PC-3 (cell line): ENCODE results near the gene PKLR. TPM values are rescaled to one million over a fixed set of nuclear protein-coding genes. Genes with fewer than 3 reads are reported as not detected.

Experiments
- ATAC-seq: fragments of 200-7000 bp; cut with Tn5 transposase; 2 replicates; pipeline ENCODE4 v1.9.1; 2020; ENCODE audit warnings: mild to moderate bottlenecking, moderate library complexity
- BruUV-seq: library from RNA; stranded (reverse); fragments of 400-500 nt; replicated peaks from 2 replicates; lab custom pipeline; 2021; lab: Mats Ljungman, UMichigan
- CTCF ChIA-PET: fragments of 300-600 bp; sonication (Branson Sonifier 250); formaldehyde crosslinking; loops from one replicate; lab custom pipeline; 2022; ENCODE audit warnings: antibody characterized with exemption; lab: Charles Lee
- POLR2A ChIA-PET: fragments of 300-600 bp; sonication (Branson Sonifier 250); formaldehyde crosslinking; loops from one replicate; lab custom pipeline; 2022; ENCODE audit warnings: antibody characterized with exemption; ENCODE audit not compliant: unreplicated experiment; lab: Charles Lee
- DNase-seq: peaks from one replicate; pipeline ENCODE4 v3.0.0-alpha.2; 2015
- H2AFZ ChIP-seq: fragments of 300-600 bp; sonication (generic); 2 replicates; pipeline ENCODE4 v1.6.0; 2016; ENCODE audit warnings: antibody characterized with exemption, low read length
- H3F3A ChIP-seq: fragments of 300-600 bp; sonication (generic); one replicate; pipeline ENCODE4 v1.6.0; 2017; ENCODE audit warnings: antibody characterized with exemption, low read length, control low read depth, mild to moderate bottlenecking; ENCODE audit not compliant: unreplicated experiment
- H3K27ac ChIP-seq: fragments of 300-600 bp; sonication (generic); 2 replicates; pipeline ENCODE4 v1.5.1; 2016; ENCODE audit warnings: mild to moderate bottlenecking, low read length
- H3K27me3 ChIP-seq: fragments of 300-600 bp; sonication (generic); 2 replicates; pipeline ENCODE4 v1.6.1; 2016; ENCODE audit warnings: low read length, mixed read lengths
- H3K36me3 ChIP-seq: fragments of 300-600 bp; sonication (generic); 2 replicates; pipeline ENCODE4 v1.6.1; 2016; ENCODE audit warnings: low read depth, mixed run types, low read length, mixed read lengths
- H3K4me1 ChIP-seq: fragments of 300-600 bp; sonication (generic); 2 replicates; pipeline ENCODE4 v1.5.1; 2016; ENCODE audit warnings: low read length; ENCODE audit not compliant: insufficient read depth
- H3K4me2 ChIP-seq: fragments of 300-600 bp; sonication (generic); 2 replicates; pipeline ENCODE4 v1.6.0; 2016; ENCODE audit warnings: low read length
- H3K4me3 ChIP-seq: fragments of 300-600 bp; sonication (generic); 2 replicates; pipeline ENCODE4 v1.5.1; 2016; ENCODE audit warnings: mild to moderate bottlenecking, low read length, mixed read lengths
- H3K79me2 ChIP-seq: fragments of 300-600 bp; sonication (generic); 2 replicates; pipeline ENCODE4 v1.6.1; 2017; ENCODE audit warnings: low read length, mixed read lengths
- H3K9ac ChIP-seq: fragments of 300-600 bp; sonication (generic); 2 replicates; pipeline ENCODE4 v1.6.0; 2016; ENCODE audit warnings: mild to moderate bottlenecking, low read length
- H3K9me2 ChIP-seq: fragments of 300-600 bp; sonication (generic); replicated peaks from 2 replicates; pipeline ENCODE4 v1.6.1; 2016; ENCODE audit warnings: mixed run types, low read length, mixed read lengths
- H3K9me3 ChIP-seq: fragments of 300-600 bp; sonication (generic); 2 replicates; pipeline ENCODE4 v1.6.1; 2016; ENCODE audit warnings: low read length, mixed read lengths
- H4K20me1 ChIP-seq: fragments of 300-600 bp; sonication (generic); 2 replicates; pipeline ENCODE4 v1.6.1; 2016; ENCODE audit warnings: low read length, mixed read lengths
- EZH2 ChIP-seq: fragments of 300-600 bp; sonication (generic); IDR thresholded peaks from one replicate; pipeline ENCODE4 v1.6.1; 2017; ENCODE audit warnings: antibody characterized with exemption, mild to moderate bottlenecking, low read length; ENCODE audit not compliant: unreplicated experiment
- EZH2phosphoT487 ChIP-seq: fragments of 300-600 bp; sonication (generic); IDR thresholded peaks from 2 replicates; pipeline ENCODE4 v1.6.1; 2018; ENCODE audit warnings: mild to moderate bottlenecking, antibody characterized with exemption, low read length, borderline replicate concordance
- intact Hi-C: fragments of 100-400 bp; cut with micrococcal nuclease; formaldehyde crosslinking; loops from 2 replicates; pipeline ENCODE4 v1.9.0; 2023
- total RNA-seq: library from RNA; depleted of rRNA; stranded (reverse); fragments of >200 nt; gene quantifications from 2 replicates; pipeline ENCODE4 v1.2.3, GENCODE V29; 2014
- TF ChIP-seq, protein P1 (sequence below): fragments of 300-600 bp; sonication (generic); conservative IDR thresholded peaks from 2 replicates; pipeline ENCODE4 v1.5.1; 2017; ENCODE audit warnings: antibody characterized with exemption, low read depth, mild to moderate bottlenecking, low read length

The PKLR gene
- total RNA-seq, 1 experiment from 2014 or later, result not detected

- Histone ChIP-seq H3K27me3 (no peaks in the 10 kb centered on the region), H3K9me2 (no peaks in the 10 kb centered on the region), H3K9me3 (no peaks in the 10 kb centered on the region), H3K4me3 (peak overlapping the region; percentile 77), H3K79me2 (peaks cover 11% of the 10 kb centered on the region), H3F3A (no peaks in the 10 kb centered on the region), H3K4me2 (peak overlapping the region; percentile 87), H3K4me1 (peaks cover 27% of the 10 kb centered on the region), H3K27ac (no peak overlapping the region), H4K20me1 (no peaks in the 10 kb centered on the region), H3K36me3 (peaks cover 8% of the 10 kb centered on the region; the same call in 1 of the 2 replicates), H3K9ac (peak overlapping the region; percentile 71; the same call in 1 of the 2 replicates), H2AFZ (no peak overlapping the region)
- TF ChIP-seq EZH2 (no peak), EZH2phosphoT487 (no peak)
- TF ChIP-seq, protein P1, sequence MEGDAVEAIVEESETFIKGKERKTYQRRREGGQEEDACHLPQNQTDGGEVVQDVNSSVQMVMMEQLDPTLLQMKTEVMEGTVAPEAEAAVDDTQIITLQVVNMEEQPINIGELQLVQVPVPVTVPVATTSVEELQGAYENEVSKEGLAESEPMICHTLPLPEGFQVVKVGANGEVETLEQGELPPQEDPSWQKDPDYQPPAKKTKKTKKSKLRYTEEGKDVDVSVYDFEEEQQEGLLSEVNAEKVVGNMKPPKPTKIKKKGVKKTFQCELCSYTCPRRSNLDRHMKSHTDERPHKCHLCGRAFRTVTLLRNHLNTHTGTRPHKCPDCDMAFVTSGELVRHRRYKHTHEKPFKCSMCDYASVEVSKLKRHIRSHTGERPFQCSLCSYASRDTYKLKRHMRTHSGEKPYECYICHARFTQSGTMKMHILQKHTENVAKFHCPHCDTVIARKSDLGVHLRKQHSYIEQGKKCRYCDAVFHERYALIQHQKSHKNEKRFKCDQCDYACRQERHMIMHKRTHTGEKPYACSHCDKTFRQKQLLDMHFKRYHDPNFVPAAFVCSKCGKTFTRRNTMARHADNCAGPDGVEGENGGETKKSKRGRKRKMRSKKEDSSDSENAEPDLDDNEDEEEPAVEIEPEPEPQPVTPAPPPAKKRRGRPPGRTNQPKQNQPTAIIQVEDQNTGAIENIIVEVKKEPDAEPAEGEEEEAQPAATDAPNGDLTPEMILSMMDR, result no peak
- DNase-seq (no peak), ATAC-seq (no peak)
- intact Hi-C loops, result loop anchor here (5.0 kb wide), 1 partner anchor 36 kb away; the partner anchor contains the start of genes MTX1 and THBS3
- POLR2A ChIA-PET, result no interaction called here
- CTCF ChIA-PET, result interaction anchor here (0.7 kb wide), 1 partner anchor 36 kb away, joined by 4 read pairs; no protein-coding TSS in a partner anchor
- BruUV-seq, result no TSS peak
Measured at GRCh38 chr1:155242805-155243358, 58.4 kb downstream of the PKLR start.

DNA sequence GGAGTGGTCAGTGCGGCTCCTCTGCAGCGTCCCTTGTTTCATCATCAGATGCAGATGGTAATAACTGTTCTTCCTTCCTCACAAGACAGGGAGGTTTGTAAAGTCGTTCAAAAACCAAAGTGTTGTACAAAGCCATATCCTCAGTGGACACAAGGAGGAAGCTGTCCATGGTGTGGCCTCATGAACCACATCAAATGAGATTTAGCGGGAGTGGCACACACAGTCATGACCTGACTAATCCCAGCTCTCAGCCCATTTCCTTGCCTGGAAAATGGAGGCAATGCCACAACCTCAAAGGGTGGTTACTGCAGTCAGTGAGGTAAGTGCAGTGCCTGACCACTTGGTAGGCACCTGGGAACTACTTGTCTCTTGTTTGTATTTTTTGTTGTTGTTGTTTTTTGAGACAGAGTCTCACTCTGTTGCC, 59.4 kb downstream of the PKLR start:
- peaks cover 29% of the 10 kb centered on the region for H3K4me1 ChIP-seq
- H4K20me1 ChIP-seq, result no peaks in the 10 kb centered on the region
- DNase-seq, result peak; percentile 45
- peaks cover 2% of the 10 kb centered on the region; the same call in 1 of the 2 replicates for H3K36me3 ChIP-seq
- H3K9me3 ChIP-seq, result no peaks in the 10 kb centered on the region
- ChIA-PET CTCF (no interaction called here), POLR2A (no interaction called here)
- H3K27me3 ChIP-seq, result no peaks in the 10 kb centered on the region
- no peak for ATAC-seq
- H2AFZ ChIP-seq, result no peak overlapping the region
- peak overlapping the region; percentile 71; the same call in 1 of the 2 replicates for H3K4me2 ChIP-seq
- no peak overlapping the region for H3K4me3 ChIP-seq
- H3F3A ChIP-seq, result no peaks in the 10 kb centered on the region
- intact Hi-C loops, result loop anchor here (5.0 kb wide), 1 partner anchor 35 kb away; the partner anchor contains the start of genes MTX1 and THBS3
- H3K9ac ChIP-seq, result no peak overlapping the region
- peaks cover 11% of the 10 kb centered on the region for H3K79me2 ChIP-seq
- H3K9me2 ChIP-seq, result no peaks in the 10 kb centered on the region
- TF ChIP-seq EZH2 (no peak), EZH2phosphoT487 (no peak)
- TF ChIP-seq, protein P1, result no peak
- H3K27ac ChIP-seq, result no peak overlapping the region
- no TSS peak for BruUV-seq
